ENCODE results near the gene IGFBP5. TPM values are rescaled to one million over a fixed set of nuclear protein-coding genes. Genes with fewer than 3 reads are reported as not detected.
A peak's percentile ranks its signal among the peaks of the same experiment; 100 is the strongest.

The IGFBP5 gene
- total and polyA plus RNA-seq, 8 donors = 92.1 to 923 (median 330) TPM

GRCh38 chr2:216741223-216741593 lies 45.9 kb upstream of the IGFBP5 start:
- no peak for DNase-seq
- no peaks in the 10 kb centered on the region for H3K36me3 ChIP-seq
- no peaks in the 10 kb centered on the region for H3K27me3 ChIP-seq
- no peak overlapping the region for H3K4me3 ChIP-seq
- H3K9me3 ChIP-seq = no peaks in the 10 kb centered on the region
- intact Hi-C loops (cut with DNase I; ENCODE audit: low total_unique reads) = no loop called here
- TF ChIP-seq POLR2AphosphoS5 (IDR thresholded peaks at IDR 0.05) = no peak
- no peak for TF ChIP-seq EP300 (IDR thresholded peaks at IDR 0.05)
- TF ChIP-seq CTCF (IDR thresholded peaks at IDR 0.05) = no peak
- TF ChIP-seq POLR2A (IDR thresholded peaks at IDR 0.05) = no peak
- H3K4me1 ChIP-seq = peaks cover 10 to 43% (median 34%) of the 10 kb centered on the region in 4 donors
- H3K27ac ChIP-seq = peak overlapping the region in 4 of 5 donors; percentile 59 to 76 (median 69)
- WGBS, 5 donors = 50 to 78% (median 72%) methylated on average over 2 of the region's 2 CpGs

- Histone ChIP-seq H3K27me3 (no peaks in the 10 kb centered on the region), H3K4me3 (no peak overlapping the region), H3K27ac (peak overlapping the region; percentile 8 to 76 (median 67)), H3K36me3 (no peaks in the 10 kb centered on the region), H3K9me3 (no peaks in the 10 kb centered on the region), H3K4me1 (peaks cover 10 to 48% (median 36%) of the 10 kb centered on the region in 4 donors)
- peak in 1 of 2 donors; percentile 75 for DNase-seq
- TF ChIP-seq EP300 (IDR thresholded peaks at IDR 0.05) (no peak), CTCF (IDR thresholded peaks at IDR 0.05) (no peak), POLR2A (IDR thresholded peaks at IDR 0.05) (no peak), POLR2AphosphoS5 (IDR thresholded peaks at IDR 0.05) (peak; percentile 21 to 55 (median 44))
- 34 to 68% (median 59%) methylated on average over 5 to 6 of the region's 6 CpGs for WGBS, 5 donors
- intact Hi-C loops (cut with DNase I; ENCODE audit: low total_unique reads) = no loop called here
These were observed 45.3 kb upstream of the IGFBP5 start for GRCh38 chr2:216740557-216741222.

- DNase-seq = no peak
- Histone ChIP-seq H3K4me3 (no peak overlapping the region), H3K27me3 (no peaks in the 10 kb centered on the region), H3K4me1 (peaks cover 10 to 52% (median 37%) of the 10 kb centered on the region in 4 donors), H3K27ac (peak overlapping the region in 4 of 5 donors; percentile 24 to 76 (median 65)), H3K36me3 (no peaks in the 10 kb centered on the region), H3K9me3 (no peaks in the 10 kb centered on the region)
- TF ChIP-seq POLR2AphosphoS5 (IDR thresholded peaks at IDR 0.05) = no peak
- TF ChIP-seq CTCF (IDR thresholded peaks at IDR 0.05) = no peak
- no peak for TF ChIP-seq POLR2A (IDR thresholded peaks at IDR 0.05)
- TF ChIP-seq EP300 (IDR thresholded peaks at IDR 0.05) = no peak
- intact Hi-C loops (cut with DNase I; ENCODE audit: low total_unique reads) = no loop called here
- 18 to 37% (median 34%) methylated on average over 3 of the region's 3 CpGs for WGBS, 5 donors
These were observed 43.7 kb upstream of the IGFBP5 start for GRCh38 chr2:216739035-216739434.

- Histone ChIP-seq H3K4me3 (no peak overlapping the region), H3K27ac (peak overlapping the region in 1 of 5 donors; percentile 76), H3K27me3 (no peaks in the 10 kb centered on the region), H3K9me3 (no peaks in the 10 kb centered on the region), H3K4me1 (peaks cover 10 to 48% (median 34%) of the 10 kb centered on the region in 4 donors), H3K36me3 (no peaks in the 10 kb centered on the region)
- WGBS, 5 donors = 80 to 88% (median 85%) methylated on average over 4 of the region's 4 CpGs
- no peak for TF ChIP-seq EP300 (IDR thresholded peaks at IDR 0.05)
- TF ChIP-seq CTCF (IDR thresholded peaks at IDR 0.05) = no peak
- no peak for TF ChIP-seq POLR2AphosphoS5 (IDR thresholded peaks at IDR 0.05)
- TF ChIP-seq POLR2A (IDR thresholded peaks at IDR 0.05) = no peak
- DNase-seq = no peak
- intact Hi-C loops (cut with DNase I; ENCODE audit: low total_unique reads) = no loop called here
These were observed 42.3 kb upstream of the IGFBP5 start for GRCh38 chr2:216737676-216738075.

All from stomach (tissue), 9 donors.